ENCODE data around the gene DDX27.
"Not testable (repeated sequence)": the region's sequence is repeated elsewhere in the genome, so short reads cannot be mapped to it uniquely, and the experiment has no call there.

Gene DDX27

GRCh38 chr20:49207076-49207475, 12.1 kb upstream of the DDX27 start:
- no peak for DNase-seq (ENCODE audit: low spot score)

GRCh38 chr20:49210101-49210756, 9.0 kb upstream of the DDX27 start:
- DNase-seq (ENCODE audit: low spot score) = no peak

GRCh38 chr20:49210757-49211110, 8.5 kb upstream of the DDX27 start:
- no peak for DNase-seq (ENCODE audit: low spot score)

- DNase-seq (ENCODE audit: low spot score) = no peak
Observed at GRCh38 chr20:49214571-49214970, 4.6 kb upstream of the DDX27 start.

- no peak for DNase-seq (ENCODE audit: low spot score)
Observed at GRCh38 chr20:49215232-49215631, 4.0 kb upstream of the DDX27 start.

GRCh38 chr20:49216991-49217578, 2.1 kb upstream of the DDX27 start:
- peak; percentile 96 for DNase-seq (ENCODE audit: low spot score)

GRCh38 chr20:49218739-49219090, 501 bp upstream of the DDX27 start:
- not testable (repeated sequence) for DNase-seq (ENCODE audit: low spot score)

GRCh38 chr20:49219924-49220831, 962 bp downstream of the DDX27 start:
- DNase-seq (ENCODE audit: low spot score) = no peak

GRCh38 chr20:49225896-49226295, 6.7 kb downstream of the DDX27 start:
- DNase-seq (ENCODE audit: low spot score) = no peak

GRCh38 chr20:49228676-49229075, 9.5 kb downstream of the DDX27 start:
- DNase-seq (ENCODE audit: low spot score) = no peak

GRCh38 chr20:49229381-49229780, 10.2 kb downstream of the DDX27 start:
- no peak for DNase-seq (ENCODE audit: low spot score)

- DNase-seq (ENCODE audit: low spot score) = no peak
Observed at GRCh38 chr20:49230021-49230420, 10.8 kb downstream of the DDX27 start.

GRCh38 chr20:49230561-49231133, 11.4 kb downstream of the DDX27 start:
- peak; percentile 67 for DNase-seq (ENCODE audit: low spot score)

GRCh38 chr20:49231471-49231870, 12.3 kb downstream of the DDX27 start:
- no peak for DNase-seq (ENCODE audit: low spot score)

- DNase-seq (ENCODE audit: low spot score) = no peak
Observed at GRCh38 chr20:49233226-49233625, 14.0 kb downstream of the DDX27 start.

- DNase-seq (ENCODE audit: low spot score) = no peak
Observed at GRCh38 chr20:49234831-49235230, 15.6 kb downstream of the DDX27 start.

- DNase-seq (ENCODE audit: low spot score) = no peak
Observed at GRCh38 chr20:49236301-49236700, 17.1 kb downstream of the DDX27 start.

GRCh38 chr20:49237531-49237930, 18.3 kb downstream of the DDX27 start:
- no peak for DNase-seq (ENCODE audit: low spot score)

GRCh38 chr20:49245921-49246740, 26.9 kb downstream of the DDX27 start:
- peak; percentile 73 for DNase-seq (ENCODE audit: low spot score)

- no peak for DNase-seq (ENCODE audit: low spot score)
Observed at GRCh38 chr20:49247169-49247723, 28.0 kb downstream of the DDX27 start.

- DNase-seq (ENCODE audit: low spot score) = no peak
Observed at GRCh38 chr20:49247792-49248191, 28.6 kb downstream of the DDX27 start.

- no peak for DNase-seq (ENCODE audit: low spot score)
Observed at GRCh38 chr20:49248301-49248700, 29.1 kb downstream of the DDX27 start.
